Upper lobe of left lung (tissue), 6 donors: Measurements from ENCODE around the gene CEP44. TPM values are rescaled to one million over a fixed set of nuclear protein-coding genes. Genes with fewer than 3 reads are reported as not detected.

ENCODE experiments used
- ATAC-seq, 2 donors: fragments of 200-7000 bp; cut with Tn5 transposase; one replicate each; pipeline ENCODE4 v1.9.1; 2022; ENCODE audit warnings: mild to moderate bottlenecking in 2 of 2, moderate library complexity in 2 of 2; ENCODE audit not compliant: low FRiP score in 2 of 2
- DNase-seq, 2 donors: peaks; one replicate each; pipeline ENCODE4 v3.0.0-alpha.2; 2019 to 2020
- H3K27ac ChIP-seq, 4 donors: fragments of 200-600 bp; sonication (generic); one replicate each; pipeline ENCODE4 v1.5.1; 2016 to 2019
- H3K27me3 ChIP-seq, 4 donors: fragments of 200-600 bp; sonication (generic); one replicate each; pipeline ENCODE4 v1.5.1; 2017 to 2019
- H3K36me3 ChIP-seq, 4 donors: fragments of 200-600 bp; sonication (generic); one replicate each; pipeline ENCODE4 v1.5.1; 2016 to 2019
- H3K4me1 ChIP-seq, 4 donors: fragments of 200-600 bp; sonication (generic); one replicate each; pipeline ENCODE4 v1.5.1; 2018 to 2019
- H3K4me3 ChIP-seq, 4 donors: fragments of 200-600 bp; sonication (generic); one replicate each; pipeline ENCODE4 v1.5.1; 2017 to 2019; ENCODE audit warnings: mild to moderate bottlenecking in 2 of 4, moderate library complexity in 1 of 4
- H3K9me3 ChIP-seq, 4 donors: fragments of 200-600 bp; sonication (generic); one replicate each; pipeline ENCODE4 v1.5.1; 2018 to 2019
- CTCF ChIP-seq, 6 experiments: fragments of 450-650 bp in 4 of 6; fragments of 200-600 bp in 2 of 6; sonication (generic) in 2 of 6; IDR thresholded peaks; one replicate each; pipeline ENCODE4 v1.5.1; 2016 to 2019; ENCODE audit warnings: antibody characterized with exemption in 6 of 6
- EP300 ChIP-seq, 4 donors: sonication (generic); formaldehyde crosslinking; IDR thresholded peaks; one replicate each; pipeline ENCODE4 v1.5.1; 2017; ENCODE audit warnings: antibody characterized with exemption in 4 of 4, control low read depth in 2 of 4
- POLR2A ChIP-seq, 4 donors: fragments of 450-650 bp; IDR thresholded peaks; one replicate each; pipeline ENCODE4 v1.5.1; 2016 to 2017; ENCODE audit warnings: antibody characterized with exemption in 4 of 4, mild to moderate bottlenecking in 2 of 4
- POLR2AphosphoS5 ChIP-seq, 2 donors: sonication (generic); formaldehyde crosslinking; IDR thresholded peaks; one replicate each; pipeline ENCODE4 v1.5.1; 2017; ENCODE audit warnings: antibody characterized with exemption in 2 of 2
- WGBS, 2 donors: methylation state at CpG; one replicate each; pipeline ENCODE4 v1.1.5; 2017 to 2018; 5-methylcytosine and 5-hydroxymethylcytosine counted together
- total RNA-seq, 6 donors: library from RNA; depleted of rRNA in 4 of 6; stranded (reverse); fragments of >200 nt in 4 of 6; gene quantifications; one replicate each; pipeline versions ENCODE4 v1.1.0 to v1.2.1, GENCODE V29; 2016 to 2021
- donor health status: DM: no; HTN: no; CAD: no; lungs with moderate emphysema.
- donor health status: DM: no; HTN: yes; CAD: no; lungs with severe emphysema.

The CEP44 gene
- total RNA-seq, 6 donors from 2014 or later: 9.9 to 33.1 (median 12.7) TPM

- Histone ChIP-seq H3K36me3 (peaks cover 0 to 34% (median 2%) of the 10 kb centered on the region in 4 donors), H3K27me3 (no peaks in the 10 kb centered on the region), H3K4me1 (peaks cover 0 to 5% (median 0%) of the 10 kb centered on the region in 4 donors), H3K9me3 (no peaks in the 10 kb centered on the region), H3K4me3 (no peak overlapping the region), H3K27ac (no peak overlapping the region)
- TF ChIP-seq EP300 (IDR thresholded peaks at IDR 0.05) (no peak), POLR2AphosphoS5 (IDR thresholded peaks at IDR 0.05) (no peak), CTCF (IDR thresholded peaks at IDR 0.05) (no peak), POLR2A (IDR thresholded peaks at IDR 0.05) (no peak)
- WGBS, 2 donors: 49 to 68% methylated on average over 2 of the region's 2 CpGs
- ATAC-seq (no peak), DNase-seq (no peak)
These were observed 33.2 kb downstream of the CEP44 start for GRCh38 chr4:174316954-174317353.

DNA sequence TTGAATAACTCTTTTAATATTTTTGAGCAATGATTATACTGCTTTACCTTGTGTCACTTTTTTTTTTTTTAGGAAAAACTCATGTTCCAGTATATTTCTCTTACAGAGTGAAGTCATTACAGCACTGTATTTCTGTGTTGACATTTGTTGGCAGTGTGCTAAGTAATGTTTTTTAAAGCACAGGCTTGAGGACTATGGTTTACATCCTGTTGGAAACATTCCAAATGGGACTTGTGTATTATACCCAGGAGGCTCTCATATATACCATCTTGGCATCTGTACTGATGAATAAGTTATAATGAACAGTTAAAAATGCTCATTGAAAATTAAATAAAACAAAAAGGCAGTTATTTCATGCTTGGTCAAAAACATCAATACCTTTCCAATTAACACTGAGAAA, 33.8 kb downstream of the CEP44 start:
- no peak for ATAC-seq
- Histone ChIP-seq H3K4me1 (peaks cover 0 to 5% (median 0%) of the 10 kb centered on the region in 4 donors), H3K9me3 (no peaks in the 10 kb centered on the region), H3K27ac (no peak overlapping the region), H3K36me3 (peaks cover 0 to 29% (median 0%) of the 10 kb centered on the region in 4 donors), H3K27me3 (no peaks in the 10 kb centered on the region), H3K4me3 (no peak overlapping the region)
- DNase-seq: no peak
- no peak for TF ChIP-seq POLR2AphosphoS5 (IDR thresholded peaks at IDR 0.05)
- no peak for TF ChIP-seq CTCF (IDR thresholded peaks at IDR 0.05)
- TF ChIP-seq EP300 (IDR thresholded peaks at IDR 0.05): no peak
- TF ChIP-seq POLR2A (IDR thresholded peaks at IDR 0.05): no peak

GRCh38 chr4:174318829-174319764, 35.4 kb downstream of the CEP44 start:
- 78 to 80% methylated on average over 8 of the region's 8 CpGs for WGBS, 2 donors
- Histone ChIP-seq H3K27ac (no peak overlapping the region), H3K4me1 (peaks cover 0 to 5% (median 0%) of the 10 kb centered on the region in 4 donors), H3K4me3 (no peak overlapping the region), H3K9me3 (no peaks in the 10 kb centered on the region), H3K27me3 (no peaks in the 10 kb centered on the region), H3K36me3 (peaks cover 0 to 24% (median 0%) of the 10 kb centered on the region in 4 donors)
- no peak for ATAC-seq
- DNase-seq: no peak
- TF ChIP-seq CTCF (IDR thresholded peaks at IDR 0.05) (peak in 5 of 6 experiments; percentile 34 to 54 (median 51)), EP300 (IDR thresholded peaks at IDR 0.05) (no peak)

DNA sequence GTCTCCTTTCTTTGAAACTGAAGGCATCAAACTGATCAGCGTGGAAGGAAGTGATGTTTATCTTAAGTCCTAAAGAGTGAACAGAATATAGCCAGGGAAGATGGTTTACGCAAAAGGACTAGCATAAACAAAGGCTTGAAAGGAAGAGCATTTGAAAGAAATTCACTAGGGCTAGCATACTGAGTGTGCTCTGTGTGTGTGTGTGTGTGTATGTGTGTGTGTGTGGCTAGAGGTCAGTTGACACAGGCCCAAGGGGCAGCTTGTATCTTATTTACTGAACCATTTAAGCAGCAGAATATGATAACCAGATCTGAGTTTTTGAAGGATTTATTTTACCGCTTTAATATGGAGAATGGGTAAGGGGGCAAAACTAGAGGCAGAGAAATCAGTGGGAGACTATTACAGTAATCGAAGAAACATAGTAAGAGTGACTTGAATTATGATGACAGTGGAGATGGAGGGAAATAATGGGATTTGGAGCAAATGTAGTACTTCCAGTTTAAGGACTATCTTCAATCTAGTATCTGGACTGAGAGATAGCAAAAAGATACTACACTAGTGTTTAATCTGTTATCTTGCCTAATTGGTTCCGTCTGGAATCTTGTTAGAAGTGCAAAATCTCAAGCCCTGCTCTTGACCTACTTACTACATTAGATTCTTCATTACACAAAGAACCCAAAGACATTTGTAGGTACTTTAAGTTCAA, 36.9 kb downstream of the CEP44 start:
- H3K36me3 ChIP-seq: peaks cover 0 to 20% (median 0%) of the 10 kb centered on the region in 4 donors
- H3K9me3 ChIP-seq: no peaks in the 10 kb centered on the region
- no peak for DNase-seq
- peak overlapping the region in 2 of 4 donors; percentile 2 to 40 for H3K27ac ChIP-seq
- peaks cover 0 to 5% (median 0%) of the 10 kb centered on the region in 4 donors for H3K4me1 ChIP-seq
- WGBS, 2 donors: 56 to 65% methylated on average over 5 of the region's 5 CpGs
- no peak for ATAC-seq
- no peaks in the 10 kb centered on the region for H3K27me3 ChIP-seq
- TF ChIP-seq EP300 (IDR thresholded peaks at IDR 0.05): no peak
- no peak for TF ChIP-seq POLR2AphosphoS5 (IDR thresholded peaks at IDR 0.05)
- no peak for TF ChIP-seq CTCF (IDR thresholded peaks at IDR 0.05)
- TF ChIP-seq POLR2A (IDR thresholded peaks at IDR 0.05): no peak
- H3K4me3 ChIP-seq: no peak overlapping the region
